SU-DHL-6 (cell line): ENCODE data around the gene PILRB.

Experiments
- H2AFZ ChIP-seq: fragments of 200-600 bp; sonication (generic); 2 replicates; pipeline ENCODE4 v1.6.1; 2014; ENCODE audit warnings: low read depth, mild to moderate bottlenecking, moderate library complexity, mixed read lengths, antibody characterized with exemption, low read length; ENCODE audit not compliant: severe bottlenecking
- H3F3A ChIP-seq: fragments of 200-600 bp; shearing (Covaris generic); 2 replicates; pipeline ENCODE4 v1.6.0; 2016; ENCODE audit warnings: antibody characterized with exemption, mild to moderate bottlenecking; ENCODE audit not compliant: insufficient read depth
- H3K27ac ChIP-seq: fragments of 200-600 bp; sonication (generic); 2 replicates; pipeline ENCODE4 v1.5.1; 2016; ENCODE audit warnings: low read depth, mild to moderate bottlenecking, low read length, moderate library complexity, mixed read lengths
- H3K27me3 ChIP-seq: fragments of 200-600 bp; sonication (generic), shearing (Covaris generic); 2 replicates; pipeline ENCODE4 v1.6.0; 2014; ENCODE audit warnings: mild to moderate bottlenecking, low read length
- H3K36me3 ChIP-seq: fragments of 200-600 bp; sonication (generic); 2 replicates; pipeline ENCODE4 v1.6.1; 2014; ENCODE audit warnings: mild to moderate bottlenecking, low read length, mixed read lengths
- H3K4me2 ChIP-seq: fragments of 300-600, 200-600 bp; shearing (Covaris generic), sonication (generic); 2 replicates; pipeline ENCODE4 v1.6.0; 2014; ENCODE audit warnings: low read length, low read depth, mild to moderate bottlenecking; ENCODE audit not compliant: poor library complexity, severe bottlenecking
- H3K4me3 ChIP-seq: fragments of 200-600 bp; sonication (generic); 2 replicates; pipeline ENCODE4 v1.5.1; 2014; ENCODE audit warnings: antibody characterized with exemption, low read length, mild to moderate bottlenecking, mixed read lengths; ENCODE audit not compliant: insufficient read depth, poor library complexity, severe bottlenecking
- H3K79me2 ChIP-seq: fragments of 200-600 bp; sonication (generic); 2 replicates; pipeline ENCODE4 v1.6.1; 2014; ENCODE audit warnings: mild to moderate bottlenecking, low read length, moderate library complexity; ENCODE audit not compliant: insufficient read depth
- H3K9ac ChIP-seq: fragments of 200-600 bp; sonication (generic); 2 replicates; pipeline ENCODE4 v1.7.0; 2014; ENCODE audit warnings: mild to moderate bottlenecking, low read length
- H3K9me2 ChIP-seq: fragments of 200-600 bp; sonication (generic); replicated peaks from 2 replicates; pipeline ENCODE4 v1.6.1; 2014; ENCODE audit warnings: low read length; ENCODE audit not compliant: insufficient read depth
- H3K9me3 ChIP-seq: fragments of 200-600 bp; sonication (generic); 2 replicates; pipeline ENCODE4 v1.6.1; 2014; ENCODE audit warnings: low read length, mixed read lengths; ENCODE audit not compliant: insufficient read depth
- H4K20me1 ChIP-seq: fragments of 200-600 bp; sonication (generic); 2 replicates; pipeline ENCODE4 v1.6.1; 2014; ENCODE audit warnings: low read depth, mild to moderate bottlenecking, antibody characterized with exemption, low read length, moderate library complexity, mixed read lengths
- CTCF ChIP-seq: fragments of 200-600 bp; sonication (generic); IDR thresholded peaks from one replicate; pipeline ENCODE4 v1.5.1; 2017; ENCODE audit warnings: antibody characterized with exemption, mild to moderate bottlenecking, low read length, moderate library complexity; ENCODE audit not compliant: insufficient read depth, poor library complexity, severe bottlenecking
- EZH2phosphoT487 ChIP-seq: fragments of 200-600 bp; sonication (generic), shearing (Covaris generic); conservative IDR thresholded peaks from 2 replicates; pipeline ENCODE4 v1.6.1; 2018; ENCODE audit warnings: mild to moderate bottlenecking, antibody characterized with exemption, low read length, moderate library complexity, mixed read lengths

Gene PILRB

DNA sequence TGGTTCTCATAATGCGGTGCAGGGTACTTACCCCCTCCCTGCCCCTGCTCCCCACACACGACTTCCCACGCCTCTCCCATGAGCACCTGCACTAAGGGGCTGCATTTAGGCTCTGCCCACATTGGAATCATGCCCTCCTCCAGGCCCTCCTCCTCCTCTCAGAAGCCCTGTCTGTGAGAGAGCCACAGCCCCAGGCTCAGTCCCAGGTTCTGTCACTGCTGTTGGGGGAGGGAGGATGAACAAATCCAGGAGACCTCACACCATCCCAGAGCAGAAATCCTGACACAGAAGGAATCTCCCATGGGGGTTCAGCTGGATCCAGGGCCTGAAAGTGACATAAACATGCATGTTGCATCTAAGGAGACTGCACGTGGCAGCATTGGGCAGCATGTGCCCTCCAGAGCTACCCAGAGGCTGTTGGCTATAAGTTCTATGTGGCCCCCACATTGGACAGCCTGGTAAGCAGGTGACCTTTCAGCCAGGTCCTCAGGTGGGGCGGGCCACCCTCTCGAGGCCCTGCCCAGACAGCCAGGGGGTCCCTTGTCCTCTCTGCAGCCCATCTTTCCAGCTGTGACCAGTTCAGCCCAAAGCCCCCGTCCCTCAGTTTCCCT is 13.7 kb downstream of the PILRB start:
- no peaks in the 10 kb centered on the region for H3K9me2 ChIP-seq
- no peak overlapping the region for H3K4me3 ChIP-seq
- H3F3A ChIP-seq, result peaks cover 35% of the 10 kb centered on the region
- H3K36me3 ChIP-seq, result no peaks in the 10 kb centered on the region
- no peaks in the 10 kb centered on the region for H3K9me3 ChIP-seq
- no peak overlapping the region for H3K4me2 ChIP-seq
- no peaks in the 10 kb centered on the region for H3K79me2 ChIP-seq
- H3K27ac ChIP-seq, result no peak overlapping the region
- TF ChIP-seq EZH2phosphoT487 (no peak), CTCF (no peak)
- no peak overlapping the region for H3K9ac ChIP-seq
- H3K27me3 ChIP-seq, result no peaks in the 10 kb centered on the region
- H2AFZ ChIP-seq, result no peak overlapping the region
- H4K20me1 ChIP-seq, result no peaks in the 10 kb centered on the region

DNA sequence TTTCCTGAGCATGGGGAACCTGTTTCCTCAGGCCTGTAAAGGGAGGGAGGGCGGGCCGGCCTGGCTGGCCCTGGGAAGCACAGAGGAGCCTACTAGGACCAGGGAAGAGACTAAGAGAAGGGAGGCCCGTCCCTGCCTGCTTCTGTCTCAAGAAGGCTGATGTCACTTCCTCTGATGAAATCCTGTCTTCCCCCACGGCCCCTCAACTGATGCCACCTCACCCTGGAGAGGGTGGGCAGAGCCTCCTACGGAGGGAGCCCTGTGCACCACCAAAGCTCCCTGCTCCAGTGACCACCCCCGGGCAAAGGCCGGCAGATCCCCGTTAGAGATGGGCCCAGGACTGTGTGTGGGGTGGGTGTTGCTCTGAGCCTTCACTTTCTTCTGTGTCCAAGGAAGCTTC is 14.3 kb downstream of the PILRB start:
- Histone ChIP-seq H3K9me3 (no peaks in the 10 kb centered on the region), H3K9ac (no peak overlapping the region), H4K20me1 (no peaks in the 10 kb centered on the region), H3K36me3 (no peaks in the 10 kb centered on the region), H3K27ac (no peak overlapping the region), H3F3A (peaks cover 29% of the 10 kb centered on the region), H3K4me2 (no peak overlapping the region), H3K27me3 (no peaks in the 10 kb centered on the region), H3K9me2 (no peaks in the 10 kb centered on the region), H2AFZ (no peak overlapping the region), H3K79me2 (no peaks in the 10 kb centered on the region), H3K4me3 (no peak overlapping the region)
- no peak for TF ChIP-seq CTCF
- TF ChIP-seq EZH2phosphoT487, result no peak

DNA sequence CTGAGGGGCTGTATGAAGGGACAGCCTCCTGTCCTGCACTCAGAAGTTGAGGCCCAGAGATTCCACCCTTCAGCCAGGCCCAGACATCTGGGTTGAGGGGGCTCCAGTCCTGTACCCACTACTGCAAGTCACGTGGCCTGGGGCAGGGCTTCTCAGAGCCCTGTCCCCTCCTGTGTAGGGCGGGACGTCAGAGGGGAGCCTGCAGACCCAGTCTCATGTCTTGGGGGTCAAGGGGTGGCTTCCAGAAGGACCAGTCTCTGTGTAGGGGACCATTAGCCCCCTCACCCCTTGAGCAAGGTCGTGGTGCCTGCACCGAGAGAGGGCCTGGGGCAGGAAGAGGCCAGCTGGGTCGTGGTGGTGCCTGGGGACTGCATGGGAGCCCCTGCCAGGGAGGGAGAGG is 14.8 kb downstream of the PILRB start:
- Histone ChIP-seq H3K4me2 (no peak overlapping the region), H3K9me3 (no peaks in the 10 kb centered on the region), H4K20me1 (no peaks in the 10 kb centered on the region), H3F3A (peaks cover 25% of the 10 kb centered on the region), H2AFZ (no peak overlapping the region), H3K27me3 (no peaks in the 10 kb centered on the region), H3K9ac (no peak overlapping the region), H3K4me3 (no peak overlapping the region), H3K9me2 (no peaks in the 10 kb centered on the region), H3K36me3 (no peaks in the 10 kb centered on the region), H3K79me2 (no peaks in the 10 kb centered on the region), H3K27ac (no peak overlapping the region)
- no peak for TF ChIP-seq EZH2phosphoT487
- TF ChIP-seq CTCF, result no peak
